ENCODE measurements around the gene SINHCAF.
"Not testable (repeated sequence)": the region's sequence is repeated elsewhere in the genome, so short reads cannot be mapped to it uniquely, and the experiment has no call there.

The SINHCAF gene, protein sequence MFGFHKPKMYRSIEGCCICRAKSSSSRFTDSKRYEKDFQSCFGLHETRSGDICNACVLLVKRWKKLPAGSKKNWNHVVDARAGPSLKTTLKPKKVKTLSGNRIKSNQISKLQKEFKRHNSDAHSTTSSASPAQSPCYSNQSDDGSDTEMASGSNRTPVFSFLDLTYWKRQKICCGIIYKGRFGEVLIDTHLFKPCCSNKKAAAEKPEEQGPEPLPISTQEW

DNA sequence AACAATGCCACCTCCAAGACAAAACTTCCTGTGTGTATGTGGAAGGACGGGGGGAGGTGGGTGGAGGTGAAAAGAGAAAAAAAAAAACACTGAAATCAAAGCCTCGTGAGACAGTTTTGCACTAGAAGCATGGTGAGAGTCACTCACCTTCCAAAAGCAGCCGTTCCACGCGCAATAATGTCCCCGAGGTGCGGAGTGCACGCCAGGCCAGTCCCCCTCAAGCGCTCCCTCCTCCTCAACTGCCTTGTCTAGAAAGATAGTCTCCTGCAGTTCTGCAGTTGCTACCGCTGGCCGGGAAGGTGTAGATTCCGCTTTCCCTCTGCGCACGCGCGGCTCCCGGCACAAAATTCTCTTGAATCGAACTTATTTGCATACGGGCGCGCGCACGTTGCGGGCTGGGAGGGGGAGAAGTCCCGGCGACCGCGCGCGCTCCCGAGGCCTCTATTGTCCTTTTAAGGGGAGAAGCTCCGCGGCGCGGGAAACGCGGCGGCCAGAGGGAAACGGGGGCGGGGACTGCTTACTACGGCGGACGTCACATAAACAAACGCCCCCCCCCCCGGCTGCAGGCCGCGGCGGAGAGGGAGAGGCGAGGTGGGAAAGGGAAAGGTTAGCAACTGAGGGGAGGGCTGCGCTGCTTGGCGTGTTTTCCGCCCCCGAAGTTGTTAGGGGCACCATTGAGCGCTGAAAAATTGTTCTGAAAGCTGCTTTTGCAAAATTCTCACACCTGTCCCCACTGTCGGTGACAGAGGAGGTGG is at the start of gene SINHCAF:
Gene SINHCAF, minus strand, starts transcription at position 274 of the 755 bp plus-strand sequence. CDS start 27,946 bp downstream, outside the sequence.
- peak; percentile 100 for DNase-seq

DNA sequence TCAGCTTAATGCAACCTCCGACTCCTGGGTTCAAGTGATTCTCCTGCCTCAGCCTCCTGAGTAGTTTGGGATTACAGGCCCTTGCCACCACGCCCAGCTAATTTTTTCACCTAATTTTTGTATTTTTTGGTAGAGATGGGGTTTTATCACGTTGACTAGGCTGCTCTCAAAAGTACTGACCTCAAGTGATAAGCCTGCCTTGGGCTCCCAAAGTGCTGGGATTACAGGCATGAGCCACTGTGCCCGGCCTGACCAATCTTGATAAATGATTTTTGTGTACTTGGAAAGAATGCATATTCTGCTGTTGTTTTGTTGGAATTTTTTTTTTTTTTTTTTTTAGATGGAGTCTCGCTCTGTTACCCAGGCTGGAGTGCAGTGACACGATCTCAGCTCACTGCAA is 49.5 kb upstream of the SINHCAF start:
- DNase-seq = not testable (repeated sequence)

DNA sequence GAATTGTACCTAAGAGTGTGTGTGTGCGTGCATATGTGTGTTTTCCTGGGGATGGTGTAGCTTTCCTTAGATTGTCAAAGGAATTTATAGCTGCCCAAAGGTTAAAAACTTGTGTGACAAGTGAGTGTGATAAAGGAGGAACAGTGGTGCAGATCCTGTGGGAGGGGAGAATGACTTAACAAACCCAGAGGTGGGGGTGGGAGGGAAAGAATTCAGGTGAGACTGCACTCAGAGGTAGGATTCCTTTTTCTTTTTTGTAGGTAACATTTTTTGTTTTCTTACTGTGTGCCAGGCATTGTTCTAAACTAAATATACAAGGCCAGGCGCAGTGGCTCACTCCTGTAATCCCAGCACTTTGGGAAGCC is 45.3 kb upstream of the SINHCAF start:
- no peak for DNase-seq

DNA sequence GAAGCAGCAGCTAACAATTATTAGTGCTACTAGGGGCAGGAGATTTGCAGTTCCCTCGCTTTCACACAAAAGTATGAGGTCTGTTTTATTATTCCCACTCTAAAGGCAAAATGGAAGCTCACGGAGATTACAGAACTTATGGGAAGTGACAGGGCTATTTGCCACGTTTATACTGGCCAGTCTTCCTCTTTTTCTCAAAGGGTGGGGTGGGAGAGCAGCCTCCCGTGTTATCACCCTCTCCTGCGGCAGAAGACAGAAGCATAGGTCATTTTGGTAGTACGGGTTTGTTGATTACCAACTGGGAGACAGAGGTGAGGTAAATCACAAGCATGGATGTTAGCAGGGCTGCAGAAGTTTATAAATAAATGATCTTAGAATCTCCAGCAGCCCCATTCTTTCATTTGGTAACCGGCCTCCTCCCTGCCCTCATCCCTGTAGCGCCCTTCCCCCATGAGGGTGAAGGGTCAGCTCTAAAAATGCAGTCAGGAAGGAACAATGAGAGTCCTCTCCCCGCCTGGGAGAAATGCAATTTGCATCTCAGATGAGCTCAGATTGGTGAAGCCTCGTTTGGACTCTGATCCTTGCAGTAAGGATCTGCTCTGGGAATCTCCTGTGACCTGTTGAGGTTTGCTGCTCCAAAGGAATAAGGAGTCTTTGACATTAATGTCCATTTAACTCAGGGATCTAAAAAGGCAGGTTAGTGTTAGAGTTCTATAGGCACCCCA is 44.7 kb upstream of the SINHCAF start:
- no peak for DNase-seq

DNA sequence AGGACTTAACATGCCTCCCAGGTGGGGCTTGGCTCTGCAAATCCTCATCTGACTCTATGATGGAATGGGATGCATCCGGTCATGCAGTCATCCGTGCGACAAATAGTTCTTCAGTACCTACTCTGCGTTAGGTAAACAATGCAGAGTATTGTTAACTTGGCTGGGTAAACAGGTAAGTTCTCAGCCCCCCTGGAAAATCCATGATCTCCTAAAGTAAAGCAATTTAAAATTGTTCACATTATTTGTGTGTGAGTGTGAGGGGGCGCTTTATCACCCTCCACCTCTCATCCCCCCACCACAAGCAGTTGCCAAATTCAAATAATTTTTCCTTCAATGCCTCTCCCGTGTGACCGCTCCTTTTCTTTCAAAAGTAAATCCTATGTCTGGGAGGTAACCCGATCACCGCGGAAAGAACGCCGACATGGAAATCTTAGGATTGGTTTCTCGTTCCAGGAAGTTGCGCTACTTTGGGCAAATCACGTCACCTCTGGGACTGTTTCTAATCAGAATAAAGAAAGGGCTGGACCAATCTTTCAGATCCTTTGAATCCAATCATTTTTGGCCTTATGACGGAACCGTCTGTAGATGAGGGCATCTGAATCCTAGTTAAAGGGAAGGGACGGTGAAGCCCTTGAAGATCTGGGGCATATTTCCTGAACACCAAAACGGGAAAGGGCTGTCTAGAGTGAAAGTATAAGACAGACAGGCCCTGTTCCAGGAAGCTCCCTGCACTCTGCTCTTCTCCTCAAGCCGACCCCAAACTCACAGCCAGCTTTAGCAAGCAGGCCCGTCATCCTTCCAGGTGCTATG is 44.0 kb upstream of the SINHCAF start:
- peak; percentile 76 for DNase-seq

DNA sequence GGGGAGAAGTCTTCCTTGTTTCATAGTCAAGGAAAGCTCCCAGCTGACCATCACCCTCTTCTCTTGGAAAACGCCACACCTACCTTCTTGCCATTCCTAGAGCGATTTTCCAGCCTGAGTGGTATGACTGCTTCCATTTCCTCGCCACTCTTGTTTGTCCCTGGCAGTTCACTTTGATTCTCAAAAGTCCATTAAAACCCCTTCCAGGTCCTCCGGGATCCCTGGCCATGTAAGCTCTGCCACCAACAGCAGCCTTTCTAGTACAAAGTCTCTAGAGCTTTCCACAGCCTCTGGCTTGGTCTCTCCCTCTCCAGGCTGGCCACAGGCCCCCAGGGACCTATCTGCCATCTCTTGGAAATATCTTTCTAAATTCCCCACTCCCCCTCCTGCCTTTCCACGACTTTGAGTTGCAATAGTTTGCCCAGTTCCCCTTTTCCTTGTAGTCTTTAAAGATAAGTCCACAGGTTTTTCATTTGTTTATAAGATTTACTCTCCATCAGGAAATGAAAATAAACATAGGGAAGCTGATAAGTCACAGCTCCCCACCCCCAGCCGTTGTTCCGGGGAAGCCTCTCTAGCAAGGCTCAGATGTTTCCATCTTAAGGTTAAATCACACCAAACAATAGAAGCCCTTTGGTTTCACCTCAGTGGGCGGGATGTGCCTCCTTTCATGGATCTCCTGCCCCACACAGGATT is 42.9 kb upstream of the SINHCAF start:
- DNase-seq = no peak

DNA sequence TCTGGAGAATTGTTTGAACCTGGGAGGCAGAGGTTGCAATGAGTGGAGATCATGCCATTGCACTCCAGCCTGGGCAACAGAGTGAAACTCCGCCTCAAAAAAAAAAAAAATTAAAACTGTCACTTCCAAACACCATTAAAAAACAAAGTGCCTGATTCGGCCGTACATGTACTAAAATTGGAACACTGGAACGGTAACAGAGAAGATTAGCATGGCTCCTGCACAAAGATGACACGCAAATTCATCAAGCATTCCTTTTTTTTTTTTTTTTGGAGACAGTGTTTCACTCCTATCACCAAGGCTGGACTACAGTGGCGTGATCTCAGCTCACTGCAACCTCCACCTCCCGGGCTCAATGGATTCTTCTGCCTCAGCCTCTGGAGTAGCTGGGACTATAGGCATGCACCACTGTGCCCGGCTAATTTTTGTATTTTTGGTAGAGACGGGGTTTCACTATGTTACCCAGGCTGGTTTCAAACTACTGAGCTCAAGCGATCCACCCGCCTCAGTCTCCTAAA is 40.2 kb upstream of the SINHCAF start:
- DNase-seq = no peak

DNA sequence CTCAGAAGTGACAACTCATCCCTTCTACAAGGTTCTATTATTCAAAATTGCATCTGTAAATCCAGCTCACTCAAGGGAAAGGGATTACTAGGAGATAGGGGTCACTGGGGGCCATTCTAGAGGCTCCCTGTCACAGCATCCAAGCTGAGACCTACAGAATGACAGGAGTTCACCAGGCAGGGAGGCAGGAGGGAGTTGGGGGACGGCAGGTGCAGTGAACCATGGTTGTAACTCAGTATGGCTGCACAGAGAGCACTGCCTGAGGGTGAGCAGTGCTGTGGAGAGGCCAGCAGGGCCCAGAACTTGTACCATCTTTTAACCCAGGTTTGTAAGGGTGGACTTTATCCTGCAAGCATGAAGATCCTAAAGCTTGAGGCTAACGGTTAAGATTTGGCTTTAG is 37.9 kb upstream of the SINHCAF start:
- no peak for DNase-seq

DNA sequence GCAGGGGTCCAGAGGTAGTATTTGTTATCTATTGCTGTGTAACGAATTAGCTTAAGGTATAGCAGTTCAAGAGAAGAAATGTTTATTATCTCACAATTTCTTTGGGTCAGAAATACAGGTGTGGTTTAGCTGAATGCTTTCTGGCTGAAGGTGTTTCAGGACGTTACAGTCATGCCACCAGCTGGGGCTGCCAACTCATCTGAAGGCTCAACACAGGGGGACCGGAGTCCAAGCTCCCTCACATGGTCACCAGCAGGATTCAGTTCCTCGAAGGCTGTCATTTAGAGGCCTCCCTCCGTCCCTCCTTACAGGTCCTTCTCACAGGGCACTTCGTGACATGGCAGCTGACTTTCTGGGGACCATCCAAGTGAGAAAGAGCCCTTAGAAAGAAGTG is 37.5 kb upstream of the SINHCAF start:
- DNase-seq = no peak

DNA sequence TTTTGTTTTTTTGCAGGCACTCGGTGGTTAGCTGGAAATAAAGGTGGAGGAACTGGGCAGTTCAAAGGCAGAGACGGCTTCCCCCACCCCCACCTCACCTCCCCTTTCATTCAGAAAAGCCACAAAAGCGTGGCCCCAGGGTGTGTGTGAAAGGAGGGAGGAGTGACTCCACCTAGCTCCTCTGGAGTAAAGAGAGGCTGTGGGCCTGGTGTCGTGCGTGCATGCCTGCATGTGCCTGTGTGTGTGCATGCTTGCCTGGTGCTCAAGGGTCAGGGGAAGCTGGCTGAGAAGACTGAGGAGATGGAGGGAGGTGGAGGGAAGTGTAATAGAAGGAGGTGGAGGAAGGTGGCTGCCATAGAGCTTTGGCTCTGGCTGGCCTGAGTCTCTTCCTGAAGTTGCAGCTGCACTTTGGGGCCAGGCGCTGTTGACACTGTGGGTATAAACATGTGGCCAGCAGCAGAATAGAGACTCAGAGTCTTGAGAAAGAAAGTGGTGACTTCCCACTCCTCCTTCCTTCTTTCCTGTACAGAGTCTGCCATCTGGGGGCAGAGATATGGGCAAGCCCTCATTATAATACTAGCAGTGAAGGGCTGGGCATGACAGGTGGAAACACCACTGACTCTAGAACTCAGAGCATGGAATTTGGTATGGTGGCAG is 36.9 kb upstream of the SINHCAF start:
- peak; percentile 69 for DNase-seq

DNA sequence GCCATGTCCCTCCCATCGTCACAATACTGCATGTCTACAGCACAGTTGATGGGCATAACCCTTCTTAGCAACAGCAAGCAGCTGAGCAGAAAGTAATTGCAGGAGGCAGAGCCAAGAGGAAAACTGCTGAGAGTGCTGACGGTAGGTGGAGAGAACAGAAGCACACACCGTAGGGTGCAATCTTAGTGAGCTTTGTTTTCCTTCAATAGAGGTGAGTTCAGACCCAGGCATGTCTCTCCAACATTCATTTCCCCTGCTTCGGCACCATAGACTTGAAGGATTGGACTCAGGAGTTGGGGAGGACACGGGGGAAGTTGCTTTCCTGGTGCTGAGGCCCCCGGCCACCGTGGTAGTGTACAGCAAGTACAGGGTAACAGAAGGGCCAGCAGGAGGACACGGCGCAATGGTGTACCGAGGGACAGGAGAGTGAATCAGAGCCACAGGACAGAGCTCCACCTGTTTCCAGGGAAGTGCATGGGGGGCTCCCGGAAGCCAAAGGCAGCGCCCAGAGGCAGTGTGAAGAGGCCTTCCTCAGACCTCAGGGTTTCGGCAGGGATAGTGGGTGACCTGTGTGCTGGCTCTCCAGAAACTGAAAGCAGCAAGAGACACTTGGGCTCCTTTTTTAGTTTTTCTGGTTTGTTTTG is 36.3 kb upstream of the SINHCAF start:
- DNase-seq = peak; percentile 67

DNA sequence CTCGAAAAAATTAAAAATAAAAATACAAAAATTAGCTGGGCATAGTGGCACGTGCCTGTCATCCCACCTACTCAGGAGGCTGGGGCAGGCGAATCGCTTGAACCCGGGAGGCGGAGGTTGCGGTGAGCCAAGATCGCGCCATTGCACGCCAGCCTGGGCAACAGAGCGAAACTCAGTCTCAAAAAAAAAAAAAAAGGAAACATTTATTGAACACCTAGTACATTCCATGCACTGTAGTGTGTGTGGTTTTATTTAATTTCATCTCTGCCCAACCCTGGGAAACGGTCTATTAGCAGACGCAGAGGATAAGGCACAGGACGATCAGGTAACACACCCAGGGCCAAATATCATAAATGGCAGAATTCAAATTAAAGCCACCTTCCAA is 35.8 kb upstream of the SINHCAF start:
- no peak for DNase-seq

DNA sequence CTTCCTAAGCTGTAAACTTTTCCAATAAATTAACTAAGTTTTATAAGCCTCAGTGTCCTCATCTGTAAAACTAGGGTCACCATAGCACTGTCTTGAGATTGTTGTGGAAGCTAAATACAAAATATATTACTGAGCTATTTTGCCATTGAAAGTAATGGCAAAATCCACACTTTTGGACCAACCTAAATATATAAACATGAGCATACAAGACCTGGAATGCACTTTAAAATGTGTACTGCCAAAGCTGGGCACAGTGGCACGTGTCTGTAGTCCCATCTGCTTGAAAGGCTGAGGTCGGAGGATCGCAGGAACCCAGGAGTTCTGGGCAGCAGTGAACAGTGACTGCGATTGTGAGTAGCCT is 29.8 kb upstream of the SINHCAF start:
- DNase-seq = no peak

DNA sequence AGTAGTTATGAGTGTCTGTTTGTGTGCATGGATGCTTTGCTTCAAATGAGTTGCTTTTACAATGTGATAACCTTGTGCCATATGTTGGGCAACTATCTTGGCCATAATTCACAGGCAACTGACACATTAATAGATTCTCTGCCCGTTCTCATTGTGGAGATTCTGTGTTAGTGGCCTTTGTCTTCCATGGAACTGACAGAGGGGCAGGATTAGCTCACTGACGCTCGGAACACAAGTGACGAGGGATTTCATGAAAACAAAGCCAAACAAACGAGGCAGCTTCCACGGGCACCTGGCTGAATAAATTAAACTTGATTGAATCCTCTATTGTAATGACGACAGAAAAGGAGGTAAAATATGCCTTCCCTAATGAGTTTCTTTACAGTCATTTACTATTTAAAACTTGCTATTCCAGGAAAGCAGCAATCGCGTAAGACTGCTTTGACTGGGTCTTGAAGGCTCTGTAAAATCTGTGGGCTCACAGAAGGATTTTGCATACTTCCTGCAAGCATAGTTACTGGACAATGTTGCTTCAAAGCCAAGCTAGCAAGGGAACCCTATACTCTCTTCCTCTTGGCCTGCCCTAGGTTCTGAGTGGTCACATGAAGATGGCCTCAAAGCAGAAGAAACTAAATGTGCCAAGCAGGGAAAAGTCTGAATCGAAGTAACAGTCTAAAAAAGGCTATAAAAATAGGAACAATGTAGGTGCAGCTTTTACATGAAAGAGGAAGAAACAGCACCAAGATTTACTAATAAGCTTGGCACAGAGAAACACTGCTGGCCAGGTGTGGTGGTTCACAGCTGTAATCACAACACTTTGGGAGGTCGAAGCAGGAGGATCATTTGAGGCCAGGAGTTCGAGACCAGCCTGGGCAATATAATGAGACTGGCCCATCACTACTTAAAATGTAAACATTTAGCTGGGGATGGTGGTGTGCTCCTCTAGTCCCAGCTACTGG is 28.1 kb upstream of the SINHCAF start:
- peak; percentile 87 for DNase-seq

DNA sequence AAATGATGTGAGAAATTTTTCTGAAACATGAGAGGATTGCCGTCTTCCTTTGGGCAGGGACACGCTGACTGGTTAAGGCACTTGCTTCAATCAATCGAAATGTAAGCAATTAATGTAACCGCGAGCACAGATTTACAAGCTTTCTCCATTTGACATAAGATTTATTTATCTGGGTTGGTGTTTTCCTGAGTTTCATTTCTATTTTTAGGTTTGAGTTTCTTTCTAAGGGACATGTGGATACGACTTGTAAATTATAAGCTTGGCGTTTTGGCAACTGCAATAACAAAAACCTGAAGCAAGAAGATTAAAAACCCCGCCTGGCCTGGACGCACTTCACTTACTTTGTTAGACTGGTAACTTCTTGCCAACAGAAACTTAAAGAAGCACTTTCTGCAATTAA is 20.3 kb upstream of the SINHCAF start:
- DNase-seq = no peak

DNA sequence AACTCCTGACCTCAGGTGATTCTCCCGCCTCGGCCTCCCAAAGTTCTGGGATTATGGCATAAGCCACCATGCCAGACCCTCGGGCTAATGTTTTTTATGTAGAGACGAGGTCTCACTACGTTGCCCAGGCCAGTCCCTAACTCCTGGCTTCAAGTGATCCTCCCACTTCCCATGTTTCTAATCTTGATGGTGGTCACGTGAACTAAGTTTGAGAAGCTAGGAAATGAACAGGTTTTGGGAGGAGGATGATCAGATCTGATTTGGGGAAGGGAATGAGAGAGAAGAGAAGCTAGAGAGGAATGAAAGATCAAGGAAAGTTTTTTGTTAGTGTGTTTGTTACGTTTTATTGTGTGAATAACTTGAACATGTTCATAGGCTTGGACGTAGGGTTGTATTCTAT is 17.2 kb upstream of the SINHCAF start:
- no peak for DNase-seq

DNA sequence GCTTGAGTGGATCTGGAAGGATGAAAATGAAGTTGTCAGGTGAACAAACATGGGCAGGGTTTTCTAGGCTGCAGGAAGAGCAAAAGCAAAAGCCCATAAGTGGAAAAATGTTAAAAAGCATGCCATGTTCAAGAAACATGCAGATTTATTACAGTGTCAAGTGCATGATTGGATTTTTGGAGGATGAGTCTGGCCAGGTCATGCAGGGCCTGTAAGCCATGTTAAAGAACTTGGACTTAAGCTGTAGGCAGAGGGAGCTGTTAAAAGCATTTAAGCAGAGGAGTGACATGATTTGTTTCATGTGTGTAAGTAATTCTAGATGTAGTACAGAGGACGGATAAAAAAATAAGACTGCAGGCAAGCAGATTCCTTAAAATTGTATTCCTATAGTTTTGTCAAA is 16.3 kb upstream of the SINHCAF start:
- no peak for DNase-seq

DNA sequence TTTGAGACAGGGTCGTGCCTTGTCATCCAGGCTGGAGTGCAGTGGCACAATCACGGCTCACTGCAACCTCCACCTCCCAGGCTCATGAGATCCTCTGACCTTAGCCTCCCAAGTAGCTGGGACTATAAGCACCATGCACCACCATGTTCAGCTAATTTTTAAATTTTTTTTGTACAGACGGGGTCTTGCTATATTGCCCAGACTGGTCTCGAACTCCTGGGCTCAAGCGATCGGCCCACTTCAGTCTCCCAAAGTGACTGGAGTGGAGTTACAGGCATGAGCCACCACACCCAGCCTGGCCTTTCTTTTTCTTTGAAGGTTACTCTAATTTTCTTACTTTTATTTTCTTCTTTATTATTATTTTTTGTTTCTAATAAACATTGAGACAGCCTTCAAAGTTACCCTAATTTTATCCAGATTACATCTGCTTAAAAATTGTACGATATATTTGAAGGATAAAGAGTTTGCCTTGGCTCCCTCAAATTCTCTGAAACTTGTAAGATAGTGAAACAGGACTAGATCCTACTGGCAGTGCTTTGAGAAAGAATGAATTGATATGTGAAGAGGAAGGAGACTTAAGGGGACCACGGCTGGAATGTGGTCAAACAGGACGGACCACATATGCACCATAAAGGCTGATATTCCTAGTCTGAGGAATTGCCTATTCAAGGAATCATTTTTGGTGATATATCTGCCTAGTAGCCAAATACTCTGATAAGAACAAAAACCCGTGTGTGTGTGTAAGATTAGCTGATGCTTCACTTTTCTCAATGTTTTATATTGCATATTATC is 14.1 kb upstream of the SINHCAF start:
- DNase-seq = no peak

DNA sequence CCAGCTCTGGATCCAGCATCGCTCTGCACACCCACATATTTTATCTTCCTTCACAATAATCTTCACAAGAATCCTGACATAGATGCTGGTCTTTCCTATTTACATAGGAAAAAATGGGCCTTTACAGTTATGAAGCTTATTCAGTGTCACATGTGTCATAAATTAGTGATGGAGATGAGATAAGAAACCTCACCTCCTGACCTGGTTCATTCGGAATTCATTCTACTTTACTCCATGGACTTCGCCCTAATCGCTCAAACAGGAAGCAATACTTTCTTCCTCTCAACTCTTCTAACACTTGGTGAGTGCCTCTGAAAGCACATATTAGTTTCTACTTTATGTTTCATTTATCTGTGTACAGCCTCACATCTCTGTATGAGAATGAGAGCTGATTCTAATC is 12.0 kb upstream of the SINHCAF start:
- DNase-seq = no peak

Data from NCI-H345 (cell line).